OCI-LY1 (cell line): ENCODE results near the gene GRM7.

Experiments used
- CTCF ChIP-seq: fragments of 200-600 bp; sonication (generic), shearing (Covaris generic); IDR thresholded peaks from 2 replicates; pipeline ENCODE4 v1.5.1; 2017; ENCODE audit warnings: mild to moderate bottlenecking, antibody characterized with exemption, low read length, moderate library complexity, mixed read lengths
- EZH2 ChIP-seq: fragments of 200-600 bp; sonication (generic), shearing (Covaris generic); IDR thresholded peaks from 2 replicates; pipeline ENCODE4 v1.8.0; 2017; ENCODE audit warnings: borderline replicate concordance, mixed run types, mild to moderate bottlenecking, antibody characterized with exemption, low read length, moderate library complexity, mixed read lengths

GRCh38 chr3:7075117-7075516 is 214.2 kb downstream of the GRM7 start:
- TF ChIP-seq CTCF: no peak
- no peak for TF ChIP-seq EZH2
